Limb (tissue), 2 donors: ENCODE data around the gene BBS5.
"Not testable (repeated sequence)": the region's sequence is repeated elsewhere in the genome, so short reads cannot be mapped to it uniquely, and the experiment has no call there.

Experiments
- DNase-seq, 2 donors: peaks; one replicate each; pipeline ENCODE4 v3.0.0-alpha.2; 2016; ENCODE audit errors: extremely low spot score in 2 of 2

BBS5 gene

GRCh38 chr2:169485650-169486138 lies 6.4 kb downstream of the BBS5 start:
- no peak for DNase-seq

DNA sequence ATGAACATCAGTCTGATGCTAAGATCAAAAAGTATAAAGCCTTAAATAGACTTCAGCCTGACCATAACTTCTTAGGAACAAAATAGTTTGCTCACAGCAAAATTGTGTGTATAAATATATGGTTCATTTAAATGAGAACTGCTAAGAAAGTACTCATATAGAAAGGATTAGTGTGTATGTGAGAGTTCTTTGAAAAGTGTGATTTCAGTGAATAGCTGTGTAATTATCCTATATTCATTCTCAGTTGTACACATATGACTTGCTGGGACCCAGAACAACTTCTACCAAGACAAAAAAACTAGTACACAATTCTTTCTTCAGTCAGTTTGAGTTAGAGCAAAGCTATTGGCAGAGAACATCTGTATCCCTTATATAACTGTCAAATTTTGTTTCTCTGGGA lies 7.2 kb downstream of the BBS5 start:
- no peak for DNase-seq

DNA sequence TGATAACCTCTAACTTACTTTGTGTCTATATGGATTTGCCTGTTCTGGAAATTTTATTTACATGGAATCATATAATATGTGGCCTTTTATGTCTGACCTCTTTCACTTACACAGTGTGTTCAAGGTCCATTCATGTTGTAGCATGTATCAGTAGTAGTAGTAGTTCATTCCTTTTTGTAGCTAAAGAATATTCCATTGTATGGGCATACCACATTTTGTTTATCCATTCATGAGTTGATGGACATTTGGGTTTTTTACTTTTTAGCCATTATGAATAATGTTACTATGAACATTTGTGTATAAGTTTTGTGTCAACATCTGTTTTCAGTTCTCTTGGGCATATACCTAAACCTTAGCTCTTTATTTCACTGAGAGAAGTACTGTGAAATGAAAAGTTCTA lies 11.5 kb downstream of the BBS5 start:
- DNase-seq: no peak

DNA sequence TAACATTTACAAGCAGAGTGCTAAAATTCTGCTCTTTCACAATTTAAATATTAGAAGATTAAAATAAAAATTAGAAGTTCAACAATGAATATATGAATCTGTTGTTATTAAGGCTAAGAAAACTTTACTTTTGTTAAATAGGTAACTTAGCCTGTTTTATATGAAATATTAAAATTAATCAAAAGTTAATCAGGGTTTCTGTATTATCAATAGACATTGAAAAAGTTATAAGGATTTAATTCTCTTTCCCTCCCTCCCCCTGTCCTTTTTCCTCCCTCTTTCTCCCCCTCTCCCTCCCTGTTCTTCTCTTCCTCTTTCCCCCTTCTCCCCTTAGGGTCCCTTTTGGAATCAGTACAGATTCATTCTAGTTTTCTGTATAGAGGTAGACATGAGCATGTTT lies 12.1 kb downstream of the BBS5 start:
- no peak for DNase-seq

DNA sequence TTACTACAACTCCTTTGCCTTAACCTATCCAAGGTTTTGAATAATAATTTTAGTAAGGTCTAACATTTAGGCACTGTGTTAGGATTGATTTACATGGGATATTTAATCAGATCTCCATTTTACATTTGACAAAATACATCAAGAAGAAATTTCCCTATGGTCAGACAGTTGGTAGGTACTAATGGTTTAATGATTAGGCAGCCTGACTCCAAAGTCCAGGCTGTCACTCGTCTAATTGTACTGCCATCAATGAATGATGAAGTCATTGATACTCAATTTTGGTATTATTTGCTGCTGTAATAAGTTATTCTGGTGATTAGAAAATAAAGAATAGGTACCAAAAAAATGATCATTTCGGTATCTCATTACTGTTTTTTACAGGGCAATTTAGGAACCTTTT lies 14.1 kb downstream of the BBS5 start:
- DNase-seq: no peak

GRCh38 chr2:169495310-169495928 lies 16.1 kb downstream of the BBS5 start:
- no peak for DNase-seq

- no peak for DNase-seq
Observed at GRCh38 chr2:169504651-169505050, 25.4 kb downstream of the BBS5 start.

DNA sequence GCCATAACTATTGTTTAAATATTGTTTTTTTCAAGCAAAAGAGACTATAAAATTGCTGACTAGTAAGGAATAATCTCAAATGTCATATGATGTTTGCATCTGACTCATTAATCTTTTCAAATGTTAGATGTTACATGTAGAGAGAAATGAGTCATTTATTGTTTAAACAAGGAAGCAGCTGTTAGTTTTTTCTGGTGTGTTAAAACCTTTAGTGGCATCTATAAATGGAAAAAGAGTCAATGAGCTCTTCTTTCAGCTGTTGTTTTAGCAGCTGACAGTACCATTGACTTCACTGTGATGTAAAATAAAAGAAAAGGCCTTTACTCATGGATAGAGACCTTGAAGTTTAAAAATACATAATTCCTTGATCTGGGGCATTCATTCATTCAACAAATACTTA lies 28.4 kb downstream of the BBS5 start:
- DNase-seq: peak in 1 of 2 donors; percentile 73

GRCh38 chr2:169509298-169509885 lies 30.1 kb downstream of the BBS5 start, which contains the start of gene KLHL41:
KLHL41 (plus strand) TSS chr2:169509702; CDS start chr2:169509779, 77 bp downstream.
- peak; percentile 31 to 88 for DNase-seq

DNA sequence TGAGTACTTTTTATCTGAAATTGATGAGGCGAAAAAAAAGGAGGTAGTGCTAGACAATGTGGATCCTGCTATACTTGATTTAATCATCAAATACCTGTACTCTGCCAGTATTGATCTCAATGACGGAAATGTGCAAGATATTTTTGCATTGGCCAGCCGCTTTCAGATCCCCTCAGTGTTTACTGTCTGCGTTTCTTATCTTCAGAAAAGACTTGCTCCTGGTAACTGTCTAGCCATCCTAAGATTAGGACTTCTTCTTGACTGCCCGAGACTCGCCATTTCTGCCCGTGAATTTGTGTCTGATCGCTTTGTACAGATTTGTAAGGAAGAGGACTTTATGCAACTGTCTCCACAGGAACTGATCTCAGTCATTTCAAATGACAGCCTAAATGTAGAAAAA lies 30.7 kb downstream of the BBS5 start:
- DNase-seq: no peak

DNA sequence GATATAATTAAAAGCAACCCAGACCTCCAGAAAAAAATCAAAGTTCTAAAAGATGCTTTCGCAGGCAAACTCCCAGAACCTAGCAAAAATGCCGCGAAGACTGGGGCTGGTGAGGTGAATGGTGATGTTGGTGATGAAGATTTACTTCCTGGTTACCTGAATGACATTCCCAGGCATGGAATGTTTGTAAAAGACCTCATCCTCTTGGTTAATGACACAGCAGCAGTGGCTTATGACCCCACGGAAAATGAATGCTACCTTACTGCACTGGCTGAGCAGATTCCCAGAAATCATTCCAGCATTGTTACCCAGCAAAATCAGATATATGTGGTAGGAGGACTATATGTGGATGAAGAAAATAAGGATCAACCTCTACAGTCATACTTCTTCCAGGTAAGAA lies 31.2 kb downstream of the BBS5 start:
- DNase-seq: no peak

GRCh38 chr2:169511818-169512217 lies 32.5 kb downstream of the BBS5 start:
- DNase-seq: no peak

DNA sequence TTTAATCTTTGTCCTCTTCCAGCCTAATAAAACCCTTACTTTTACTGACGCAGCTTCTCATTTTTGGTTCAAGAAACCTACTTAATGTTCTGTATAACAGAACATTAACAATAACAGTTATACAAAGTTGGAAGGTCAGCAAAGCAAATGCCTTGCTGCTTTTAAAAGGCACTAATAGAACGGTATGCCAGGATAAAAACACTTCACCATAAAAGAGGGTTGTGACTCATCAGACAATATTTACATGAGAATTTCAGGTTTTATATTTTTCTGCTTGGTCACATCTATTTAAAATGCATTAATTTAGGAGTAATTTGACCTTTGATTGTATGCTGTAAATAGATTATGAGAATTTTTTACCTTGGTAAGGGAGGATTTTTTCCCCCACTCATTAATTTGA lies 33.2 kb downstream of the BBS5 start:
- DNase-seq: no peak

DNA sequence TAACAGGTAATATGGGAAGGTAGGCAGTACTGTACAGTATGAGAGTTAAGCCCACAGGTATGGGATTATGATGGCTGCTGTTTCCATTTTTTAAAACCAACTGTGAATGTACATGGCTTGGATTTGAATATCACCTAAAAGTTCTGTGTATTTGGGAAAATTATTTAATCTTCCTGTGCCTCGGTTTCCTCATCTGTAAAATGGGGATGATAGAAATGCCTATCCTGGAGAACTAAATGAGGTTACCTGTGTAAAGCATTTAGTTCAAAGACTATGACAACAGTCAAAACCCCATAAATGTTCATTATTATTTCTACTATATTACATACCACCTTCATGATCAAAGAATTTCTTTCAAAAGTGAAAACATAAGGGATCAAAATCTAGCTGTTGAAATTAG lies 33.8 kb downstream of the BBS5 start:
- no peak for DNase-seq

- DNase-seq: peak; percentile 32 to 42
Observed at GRCh38 chr2:169513926-169514325, 34.6 kb downstream of the BBS5 start.

DNA sequence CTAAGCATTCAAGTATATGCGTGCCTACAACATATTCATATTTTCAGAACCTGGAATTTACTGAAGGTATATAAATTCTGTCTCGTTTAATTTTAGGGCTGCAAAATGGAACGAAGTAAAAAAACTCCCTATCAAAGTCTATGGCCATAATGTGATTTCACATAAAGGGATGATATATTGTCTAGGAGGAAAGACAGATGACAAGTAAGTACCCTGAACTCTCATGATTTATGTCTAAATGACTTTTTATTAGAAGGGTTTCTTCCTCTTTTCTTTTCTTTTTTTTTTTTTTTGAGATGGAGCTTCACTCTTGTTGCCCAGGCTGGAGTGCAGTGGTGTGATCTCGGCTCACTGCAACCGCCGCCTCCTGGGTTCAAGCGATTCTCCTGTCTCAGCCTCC lies 35.5 kb downstream of the BBS5 start:
- not testable (repeated sequence) for DNase-seq

DNA sequence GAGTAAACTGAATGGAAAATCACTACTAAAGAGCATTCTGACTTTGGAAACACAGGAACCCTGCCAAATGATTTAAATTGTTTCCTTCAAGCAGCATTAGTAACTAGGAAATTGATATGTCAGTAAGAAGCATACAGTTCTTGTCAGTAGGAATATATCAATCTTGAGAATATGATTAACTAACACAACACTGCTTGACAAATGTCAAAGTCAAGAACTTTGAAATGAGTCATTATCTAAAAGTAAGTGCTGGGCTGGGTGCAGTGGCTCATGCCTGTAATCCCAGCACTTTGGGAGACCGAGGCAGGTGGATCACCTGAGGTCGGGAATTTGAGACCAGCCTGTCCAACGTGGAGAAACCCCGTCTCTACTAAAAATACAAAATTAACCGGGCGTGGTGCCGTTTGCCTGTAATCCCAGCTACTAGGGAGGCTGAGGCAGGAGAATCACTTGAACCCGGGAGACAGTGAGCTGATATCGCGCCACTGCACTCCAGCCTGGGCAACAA lies 37.2 kb downstream of the BBS5 start:
- not testable (repeated sequence) for DNase-seq

GRCh38 chr2:169520896-169521295 lies 41.6 kb downstream of the BBS5 start:
- DNase-seq: no peak

DNA sequence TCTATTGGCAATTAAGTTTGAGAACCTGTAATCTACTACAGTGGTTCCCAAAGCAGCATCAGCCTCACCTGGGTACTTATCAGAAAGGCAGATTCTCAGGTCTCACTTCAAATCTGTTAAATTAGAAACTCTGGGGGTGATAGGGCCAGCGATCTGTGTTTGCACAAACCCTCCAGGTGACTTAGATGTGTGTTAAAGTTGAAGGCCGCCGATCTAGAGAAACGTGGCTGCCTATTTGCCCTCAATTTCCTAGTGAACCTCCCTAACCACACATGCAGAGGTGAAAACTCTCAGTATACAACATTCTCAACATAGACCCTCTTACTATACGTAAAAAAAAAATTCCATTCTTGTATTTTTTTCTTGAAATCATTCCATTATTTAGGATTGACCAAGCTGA lies 44.4 kb downstream of the BBS5 start:
- no peak for DNase-seq

DNA sequence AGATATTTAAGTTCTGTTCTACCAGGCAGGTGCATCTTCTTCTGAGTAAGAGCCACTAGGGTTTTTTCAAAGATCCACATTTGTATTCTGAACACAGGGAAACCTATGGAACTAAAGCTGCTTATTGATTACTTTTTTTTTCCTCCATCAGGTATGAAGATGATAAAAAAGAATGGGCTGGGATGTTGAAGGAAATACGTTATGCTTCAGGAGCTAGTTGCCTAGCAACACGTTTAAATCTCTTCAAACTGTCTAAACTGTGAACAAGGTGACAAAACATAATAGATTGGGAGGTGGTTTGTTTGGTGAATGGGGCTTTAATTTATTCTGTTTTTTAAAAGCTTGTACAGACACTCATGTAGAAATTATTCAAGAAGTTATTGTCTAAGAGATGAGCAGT lies 46.1 kb downstream of the BBS5 start:
- no peak for DNase-seq

DNA sequence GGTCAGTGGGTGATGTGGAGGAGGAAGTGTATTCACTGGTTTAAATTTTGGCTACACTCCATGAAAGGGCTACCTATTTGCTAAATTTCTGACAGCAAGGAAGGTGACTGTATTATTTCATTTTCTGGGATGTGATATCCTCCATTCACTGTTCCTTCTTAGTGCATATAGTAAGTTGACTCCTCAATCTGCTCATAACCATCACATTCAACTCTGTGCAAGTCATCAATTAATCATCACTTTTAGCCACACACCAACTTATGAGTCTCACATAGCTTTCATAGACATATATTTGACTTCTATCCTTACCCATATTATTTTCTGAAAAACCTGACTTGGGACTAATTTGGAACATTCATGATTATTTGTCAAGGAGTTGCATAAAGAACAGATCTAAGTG lies 47.2 kb downstream of the BBS5 start:
- DNase-seq: no peak

GRCh38 chr2:169528271-169528701 lies 49.0 kb downstream of the BBS5 start:
- DNase-seq: peak; percentile 42 to 72

DNA sequence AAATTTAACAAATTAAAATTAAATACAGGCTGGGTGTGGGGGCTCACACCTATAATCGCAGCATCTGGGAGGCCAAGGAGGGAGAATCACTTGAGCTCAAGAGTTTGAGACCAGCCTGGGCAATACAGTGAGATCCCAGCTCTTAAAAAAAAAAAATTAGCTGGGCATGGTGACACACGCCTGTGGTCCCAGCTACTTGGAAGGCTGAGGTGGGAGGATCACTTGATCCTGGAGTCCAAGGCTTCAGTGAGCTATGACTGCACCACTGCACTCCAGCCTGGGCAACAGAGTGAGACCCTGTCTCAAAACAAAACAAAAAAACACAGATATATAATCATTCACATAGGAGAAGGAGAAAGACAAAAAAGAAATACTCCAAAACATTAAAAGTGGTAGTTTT lies 60.2 kb downstream of the BBS5 start:
- not testable (repeated sequence) for DNase-seq
